ENCODE measurements around the gene CORO2B.

Gene CORO2B

GRCh38 chr15:68621535-68621934 is 42.7 kb downstream of the CORO2B start:
- H3K79me2 ChIP-seq (ENCODE audit: insufficient read depth, low read length): no peaks in the 10 kb centered on the region
- no peaks in the 10 kb centered on the region for H4K20me1 ChIP-seq (ENCODE audit: insufficient read depth, low read length)
- H3K36me3 ChIP-seq (ENCODE audit: insufficient read depth, low read length): no peaks in the 10 kb centered on the region
- no peaks in the 10 kb centered on the region for H3K27me3 ChIP-seq (ENCODE audit: insufficient read depth, low read length, poor library complexity)
- H3K9me3 ChIP-seq (ENCODE audit: insufficient read depth, low read length, severe bottlenecking): no peaks in the 10 kb centered on the region
- ATAC-seq (ENCODE audit: insufficient read depth, low read depth) (no peak), DNase-seq (no peak)
- no peak overlapping the region for H2AFZ ChIP-seq (ENCODE audit: low read depth, low read length)
- no peak overlapping the region for H3K4me2 ChIP-seq (ENCODE audit: insufficient read depth, low read length)
- TF ChIP-seq CTCF (IDR thresholded peaks at IDR 0.05; ENCODE audit: borderline replicate concordance, extremely low read depth, low read length, poor library complexity, severe bottlenecking): no peak
- no peak for TF ChIP-seq EZH2 (IDR thresholded peaks at IDR 0.05; ENCODE audit: borderline replicate concordance, low read depth, low read length, severe bottlenecking)
- H3K4me3 ChIP-seq (ENCODE audit: low read depth in 1 of 2, low read length in 2 of 2): no peak overlapping the region
- no peaks in the 10 kb centered on the region for H3K4me1 ChIP-seq (ENCODE audit: insufficient read depth, low read length)
- H3K9ac ChIP-seq (ENCODE audit: low read depth, low read length): no peak overlapping the region
- no peak overlapping the region for H3K27ac ChIP-seq (ENCODE audit: low read length)

GRCh38 chr15:68623301-68623892 is 44.6 kb downstream of the CORO2B start:
- no peak for ATAC-seq (ENCODE audit: insufficient read depth, low read depth)
- TF ChIP-seq CTCF (IDR thresholded peaks at IDR 0.05; ENCODE audit: borderline replicate concordance, extremely low read depth, low read length, poor library complexity, severe bottlenecking) (no peak), EZH2 (IDR thresholded peaks at IDR 0.05; ENCODE audit: borderline replicate concordance, low read depth, low read length, severe bottlenecking) (no peak)

GRCh38 chr15:68625853-68626252 is 47.1 kb downstream of the CORO2B start:
- Histone ChIP-seq H3K4me2 (ENCODE audit: insufficient read depth, low read length) (no peak overlapping the region), H3K27me3 (ENCODE audit: insufficient read depth, low read length, poor library complexity) (peaks cover 5% of the 10 kb centered on the region), H3K4me1 (ENCODE audit: insufficient read depth, low read length) (no peaks in the 10 kb centered on the region), H3K27ac (ENCODE audit: low read length) (no peak overlapping the region), H3K9me3 (ENCODE audit: insufficient read depth, low read length, severe bottlenecking) (no peaks in the 10 kb centered on the region), H4K20me1 (ENCODE audit: insufficient read depth, low read length) (no peaks in the 10 kb centered on the region), H3K9ac (ENCODE audit: low read depth, low read length) (no peak overlapping the region), H3K36me3 (ENCODE audit: insufficient read depth, low read length) (no peaks in the 10 kb centered on the region), H3K79me2 (ENCODE audit: insufficient read depth, low read length) (no peaks in the 10 kb centered on the region), H3K4me3 (ENCODE audit: low read depth in 1 of 2, low read length in 2 of 2) (no peak overlapping the region), H2AFZ (ENCODE audit: low read depth, low read length) (no peak overlapping the region)
- ATAC-seq (ENCODE audit: insufficient read depth, low read depth) (no peak), DNase-seq (no peak)
- no peak for TF ChIP-seq EZH2 (IDR thresholded peaks at IDR 0.05; ENCODE audit: borderline replicate concordance, low read depth, low read length, severe bottlenecking)

More at GRCh38 chr15:68623301-68623892, 44.6 kb downstream of the CORO2B start:
- no peaks in the 10 kb centered on the region for H3K79me2 ChIP-seq (ENCODE audit: insufficient read depth, low read length)
- H3K4me2 ChIP-seq (ENCODE audit: insufficient read depth, low read length): no peak overlapping the region
- H3K9me3 ChIP-seq (ENCODE audit: insufficient read depth, low read length, severe bottlenecking): no peaks in the 10 kb centered on the region
- H3K36me3 ChIP-seq (ENCODE audit: insufficient read depth, low read length): no peaks in the 10 kb centered on the region
- H3K9ac ChIP-seq (ENCODE audit: low read depth, low read length): no peak overlapping the region
- H3K4me3 ChIP-seq (ENCODE audit: low read depth in 1 of 2, low read length in 2 of 2): no peak overlapping the region
- H4K20me1 ChIP-seq (ENCODE audit: insufficient read depth, low read length): no peaks in the 10 kb centered on the region
- no peaks in the 10 kb centered on the region for H3K4me1 ChIP-seq (ENCODE audit: insufficient read depth, low read length)
- no peak overlapping the region for H2AFZ ChIP-seq (ENCODE audit: low read depth, low read length)
- no peak for DNase-seq
- H3K27me3 ChIP-seq (ENCODE audit: insufficient read depth, low read length, poor library complexity): peaks cover 5% of the 10 kb centered on the region
- H3K27ac ChIP-seq (ENCODE audit: low read length): no peak overlapping the region

- no peak for DNase-seq
- Histone ChIP-seq H3K27ac (ENCODE audit: low read length) (no peak overlapping the region), H3K4me1 (ENCODE audit: insufficient read depth, low read length) (no peaks in the 10 kb centered on the region), H3K4me3 (ENCODE audit: low read depth in 1 of 2, low read length in 2 of 2) (no peak overlapping the region), H4K20me1 (ENCODE audit: insufficient read depth, low read length) (no peaks in the 10 kb centered on the region), H3K36me3 (ENCODE audit: insufficient read depth, low read length) (no peaks in the 10 kb centered on the region), H3K9me3 (ENCODE audit: insufficient read depth, low read length, severe bottlenecking) (no peaks in the 10 kb centered on the region), H3K9ac (ENCODE audit: low read depth, low read length) (no peak overlapping the region), H2AFZ (ENCODE audit: low read depth, low read length) (no peak overlapping the region), H3K79me2 (ENCODE audit: insufficient read depth, low read length) (no peaks in the 10 kb centered on the region), H3K4me2 (ENCODE audit: insufficient read depth, low read length) (no peak overlapping the region), H3K27me3 (ENCODE audit: insufficient read depth, low read length, poor library complexity) (peaks cover 5% of the 10 kb centered on the region)
- TF ChIP-seq CTCF (IDR thresholded peaks at IDR 0.05; ENCODE audit: borderline replicate concordance, extremely low read depth, low read length, poor library complexity, severe bottlenecking): no peak
- TF ChIP-seq EZH2 (IDR thresholded peaks at IDR 0.05; ENCODE audit: borderline replicate concordance, low read depth, low read length, severe bottlenecking): no peak
- ATAC-seq (ENCODE audit: insufficient read depth, low read depth): no peak
Measured at GRCh38 chr15:68626283-68626682, 47.5 kb downstream of the CORO2B start.

All from DND-41 (cell line).